Bronchial smooth muscle cell (primary cell): ENCODE data around the gene MZB1. TPM values are rescaled to one million over a fixed set of nuclear protein-coding genes. Genes with fewer than 3 reads are reported as not detected.

Experiments
- total RNA-seq: library from RNA; depleted of rRNA; stranded (reverse); fragments of >200 nt; gene quantifications from 2 replicates; pipeline ENCODE4 v1.2.1, GENCODE V29; 2014

Gene MZB1
- total RNA-seq = not detected in 2 replicates

GRCh38 chr5:139389701-139390638 lies at the start of gene MZB1:
TSS of gene MZB1 (minus strand) at chr5:139389913. CDS start at chr5:139389856, 57 bp downstream.

GRCh38 chr5:139439013-139439903 lies 49.5 kb upstream of the MZB1 start, which contains the start of gene DNAJC18:
TSS of gene DNAJC18 (minus strand) at chr5:139439525. CDS start at chr5:139439445, 80 bp downstream.

GRCh38 chr5:139403787-139404483 lies 14.2 kb upstream of the MZB1 start, which contains the start of gene SPATA24:
TSS of gene SPATA24 (minus strand) at chr5:139404089. CDS start at chr5:139404060, 29 bp downstream.

GRCh38 chr5:139394654-139395566 lies 5.2 kb upstream of the MZB1 start, which contains the start of gene PROB1:
TSS of gene PROB1 (minus strand) at chr5:139395104. CDS start at chr5:139395081, 23 bp downstream.

GRCh38 chr5:139383275-139383992 lies 6.3 kb downstream of the MZB1 start, which contains the start of gene SLC23A1:
TSS of gene SLC23A1 (minus strand) at chr5:139383297. CDS start at chr5:139383253, 44 bp downstream.

GRCh38 chr5:139341689-139342422 lies 47.9 kb downstream of the MZB1 start, which contains the start of gene PAIP2:
TSS of gene PAIP2 (plus strand) at chr5:139341854. CDS start at chr5:139363785, 21,931 bp downstream.

Other genes starting within 250 kb of the MZB1 start
- gene SIL1, start 191.5 kb downstream of the MZB1 start, total RNA-seq = 109 and 134 TPM in 2 replicates
- 211 and 213 TPM in 2 replicates for gene MATR3, start 96.2 kb downstream of the MZB1 start, total RNA-seq
- gene PAIP2, start 48.1 kb downstream of the MZB1 start, total RNA-seq = 61.9 and 74.1 TPM in 2 replicates
- gene SLC23A1, start 6.6 kb downstream of the MZB1 start, total RNA-seq = not detected in 2 replicates
- 0.26 and 1.3 TPM in 2 replicates for gene PROB1, start 5.2 kb upstream of the MZB1 start, total RNA-seq
- gene SPATA24, start 14.2 kb upstream of the MZB1 start, total RNA-seq = 3.5 and 7.7 TPM in 2 replicates
- 9.8 and 10.6 TPM in 2 replicates for gene DNAJC18, start 49.6 kb upstream of the MZB1 start, total RNA-seq
- not detected in 2 replicates for gene ECSCR, start 72.8 kb upstream of the MZB1 start, total RNA-seq
- gene SMIM33, start 81.1 kb upstream of the MZB1 start, total RNA-seq = not detected in 2 replicates
- gene STING1, start 92.8 kb upstream of the MZB1 start, total RNA-seq = 30.9 and 42.2 TPM in 2 replicates
- gene UBE2D2, start 171.4 kb upstream of the MZB1 start, total RNA-seq = 26.6 and 37.2 TPM in 2 replicates